Naive thymus-derived CD4-positive, alpha-beta T cell (primary cell): ENCODE measurements around the gene ZFAND3. TPM values are rescaled to one million over a fixed set of nuclear protein-coding genes. Genes with fewer than 3 reads are reported as not detected.

ENCODE experiments used
- ATAC-seq: fragments of 150-1000 bp; cut with Tn5 transposase; 2 replicates; pipeline ENCODE4 v1.10.0; 2021; ENCODE audit warnings: mild to moderate bottlenecking, moderate library complexity
- CTCF ChIA-PET: fragments of 350-600 bp; sonication (Branson Sonifier 250); formaldehyde crosslinking; loops from one replicate; lab custom pipeline; 2021; ENCODE audit warnings: antibody characterized with exemption; lab: Charles Lee
- POLR2A ChIA-PET: fragments of 350-600 bp; sonication (Branson Sonifier 250); formaldehyde crosslinking; loops from one replicate; lab custom pipeline; 2021; ENCODE audit warnings: antibody characterized with exemption, inconsistent platforms; lab: Charles Lee
- DNase-seq, 9 donors: peaks; one replicate each; pipeline versions ENCODE4 v3.0.0 to v3.0.0-alpha.2; 2020 to 2022; ENCODE audit warnings: mixed read lengths in 1 of 9
- H3K27ac ChIP-seq: one replicate; pipeline ENCODE4 v1.7.0; 2013; ENCODE audit warnings: mild to moderate bottlenecking, low read depth, low read length, moderate library complexity
- H3K27me3 ChIP-seq, 2 donors: one replicate each; pipeline ENCODE4 v1.7.0; 2013; ENCODE audit warnings: low read length in 2 of 2, mild to moderate bottlenecking in 2 of 2, moderate library complexity in 2 of 2; ENCODE audit not compliant: control insufficient read depth in 2 of 2, insufficient read depth in 2 of 2
- H3K36me3 ChIP-seq, 3 experiments: 1 replicate in 2 of 3; 2 replicates in 1 of 3; pipeline ENCODE4 v1.7.0; 2013; ENCODE audit warnings: low read length in 3 of 3, mild to moderate bottlenecking in 3 of 3, moderate library complexity in 1 of 3; ENCODE audit not compliant: insufficient read depth in 3 of 3, control insufficient read depth in 2 of 3
- H3K4me1 ChIP-seq, 2 donors: one replicate each; pipeline ENCODE4 v1.7.0; 2013; ENCODE audit warnings: low read length in 2 of 2, mild to moderate bottlenecking in 2 of 2, moderate library complexity in 1 of 2; ENCODE audit not compliant: control insufficient read depth in 2 of 2, insufficient read depth in 2 of 2
- H3K4me3 ChIP-seq: 2 replicates; pipeline ENCODE4 v1.7.0; 2013; ENCODE audit warnings: mild to moderate bottlenecking, low read length
- H3K9me3 ChIP-seq, 3 experiments: 1 replicate in 2 of 3; 2 replicates in 1 of 3; pipeline ENCODE4 v1.7.0; 2013; ENCODE audit warnings: low read length in 3 of 3; ENCODE audit not compliant: control insufficient read depth in 2 of 3
- H3K27ac Mint-ChIP-seq, 9 donors: one replicate each; pipeline ENCODE4 v1.8.0; 2020 to 2022; ENCODE audit warnings: mixed read lengths in 9 of 9, mild to moderate bottlenecking in 8 of 9, moderate library complexity in 5 of 9, inconsistent platforms in 2 of 9
- H3K27me3 Mint-ChIP-seq, 5 donors: one replicate each; pipeline ENCODE4 v1.8.0; 2021 to 2022; ENCODE audit warnings: mixed read lengths in 5 of 5, mild to moderate bottlenecking in 1 of 5
- H3K36me3 Mint-ChIP-seq, 5 donors: one replicate each; pipeline ENCODE4 v1.8.0; 2020 to 2022; ENCODE audit warnings: mixed read lengths in 5 of 5, mild to moderate bottlenecking in 3 of 5, inconsistent platforms in 1 of 5
- H3K4me1 Mint-ChIP-seq, 7 donors: one replicate each; pipeline ENCODE4 v1.8.0; 2020 to 2022; ENCODE audit warnings: mixed read lengths in 7 of 7, mild to moderate bottlenecking in 3 of 7, inconsistent platforms in 1 of 7
- H3K4me3 Mint-ChIP-seq, 10 donors: one replicate each; pipeline ENCODE4 v1.8.0; 2020 to 2022; ENCODE audit warnings: mild to moderate bottlenecking in 10 of 10, mixed read lengths in 10 of 10, moderate library complexity in 6 of 10, inconsistent platforms in 2 of 10
- H3K9me3 Mint-ChIP-seq, 11 donors: one replicate each; pipeline ENCODE4 v1.8.0; 2020 to 2022; ENCODE audit warnings: mixed read lengths in 11 of 11, mild to moderate bottlenecking in 4 of 11, inconsistent platforms in 1 of 11, moderate library complexity in 1 of 11
- intact Hi-C, 2 donors: fragments of 100-400 bp; cut with micrococcal nuclease; formaldehyde crosslinking; loops; one replicate each; pipeline ENCODE4 v1.15.1; 2023
- polyA plus RNA-seq, 2 donors: library from polyadenylated mRNA; unstranded; fragments of 300-500 nt; fragmentation: Illumina TruSeq; gene quantifications; one replicate each; pipeline ENCODE4 v1.2.3, GENCODE V29; 2021
- total RNA-seq, 6 experiments: library from RNA in 5 of 6; stranded (reverse) in 5 of 6; gene quantifications; 1 replicate in 5 of 6; 2 replicates in 1 of 6; pipeline ENCODE4 v1.2.3 and lab custom pipeline; 2021 to 2026

ZFAND3 gene
- total and polyA plus RNA-seq, 7 experiments from 2014 or later: 3.5 to 55.0 (median 37.1) TPM

- ATAC-seq: no peak
- Mint-ChIP-seq H3K4me3 (no peak overlapping the region), H3K36me3 (peaks cover 0 to 31% (median 21%) of the 10 kb centered on the region in 5 donors), H3K9me3 (peaks cover 0 to 9% (median 1%) of the 10 kb centered on the region in 11 donors), H3K27ac (peak overlapping the region in 2 of 9 donors; percentile 49 to 69), H3K27me3 (no peaks in the 10 kb centered on the region), H3K4me1 (peaks cover 0 to 14% (median 0%) of the 10 kb centered on the region in 7 donors)
- no peak for DNase-seq
- ChIA-PET POLR2A (no interaction called here), CTCF (no interaction called here)
- no peak overlapping the region for H3K27ac ChIP-seq
- no peaks in the 10 kb centered on the region for H3K4me1 ChIP-seq
- peaks cover 0 to 26% (median 0%) of the 10 kb centered on the region in 3 experiments for H3K36me3 ChIP-seq
- no peak overlapping the region for H3K4me3 ChIP-seq
- no peaks in the 10 kb centered on the region for H3K9me3 ChIP-seq
- intact Hi-C loops: no loop called here
- H3K27me3 ChIP-seq: no peaks in the 10 kb centered on the region
Measured at GRCh38 chr6:38154731-38155130, 335.2 kb downstream of the ZFAND3 start.

- intact Hi-C loops: no loop called here
- Mint-ChIP-seq H3K4me1 (peaks cover 0 to 14% (median 0%) of the 10 kb centered on the region in 7 donors), H3K27me3 (no peaks in the 10 kb centered on the region), H3K9me3 (peaks cover 0 to 9% (median 1%) of the 10 kb centered on the region in 11 donors), H3K36me3 (peaks cover 0 to 36% (median 25%) of the 10 kb centered on the region in 5 donors), H3K27ac (peak overlapping the region in 5 of 9 donors; percentile 17 to 76 (median 49)), H3K4me3 (no peak overlapping the region)
- H3K4me1 ChIP-seq: no peaks in the 10 kb centered on the region
- H3K4me3 ChIP-seq: no peak overlapping the region
- ChIA-PET CTCF (no interaction called here), POLR2A (no interaction called here)
- no peak overlapping the region for H3K27ac ChIP-seq
- no peaks in the 10 kb centered on the region for H3K27me3 ChIP-seq
- ATAC-seq: peak; percentile 78
- no peaks in the 10 kb centered on the region for H3K9me3 ChIP-seq
- no peak for DNase-seq
- peaks cover 0 to 26% (median 0%) of the 10 kb centered on the region in 3 experiments for H3K36me3 ChIP-seq
Measured at GRCh38 chr6:38155144-38155543, 335.6 kb downstream of the ZFAND3 start.

- H3K4me3 ChIP-seq: no peak overlapping the region
- intact Hi-C loops: no loop called here
- ATAC-seq (no peak), DNase-seq (no peak)
- Mint-ChIP-seq H3K36me3 (peaks cover 0 to 38% (median 28%) of the 10 kb centered on the region in 5 donors), H3K9me3 (peaks cover 0 to 9% (median 2%) of the 10 kb centered on the region in 11 donors), H3K4me3 (no peak overlapping the region), H3K27me3 (no peaks in the 10 kb centered on the region), H3K4me1 (peaks cover 0 to 10% (median 0%) of the 10 kb centered on the region in 7 donors), H3K27ac (peak overlapping the region in 3 of 9 donors; percentile 6 to 49 (median 17))
- H3K4me1 ChIP-seq: no peaks in the 10 kb centered on the region
- no peak overlapping the region for H3K27ac ChIP-seq
- H3K36me3 ChIP-seq: peaks cover 0 to 26% (median 0%) of the 10 kb centered on the region in 3 experiments
- H3K9me3 ChIP-seq: no peaks in the 10 kb centered on the region
- no peaks in the 10 kb centered on the region for H3K27me3 ChIP-seq
- POLR2A ChIA-PET: no interaction called here
- CTCF ChIA-PET: no interaction called here
Measured at GRCh38 chr6:38155621-38156204, 336.2 kb downstream of the ZFAND3 start.

GRCh38 chr6:38156818-38157565, 337.5 kb downstream of the ZFAND3 start:
- H3K9me3 ChIP-seq: no peaks in the 10 kb centered on the region
- Mint-ChIP-seq H3K36me3 (peaks cover 0 to 42% (median 28%) of the 10 kb centered on the region in 5 donors), H3K4me1 (peaks cover 0 to 8% (median 2%) of the 10 kb centered on the region in 7 donors), H3K4me3 (no peak overlapping the region), H3K27ac (peak overlapping the region in 2 of 9 donors; percentile 43 to 76), H3K27me3 (no peaks in the 10 kb centered on the region), H3K9me3 (peaks cover 0 to 9% (median 2%) of the 10 kb centered on the region in 11 donors)
- intact Hi-C loops: no loop called here
- CTCF ChIA-PET: no interaction called here
- no peaks in the 10 kb centered on the region for H3K4me1 ChIP-seq
- POLR2A ChIA-PET: no interaction called here
- no peak overlapping the region for H3K4me3 ChIP-seq
- H3K36me3 ChIP-seq: peaks cover 0 to 15% (median 0%) of the 10 kb centered on the region in 3 experiments
- H3K27me3 ChIP-seq: no peaks in the 10 kb centered on the region
- ATAC-seq (no peak), DNase-seq (no peak)
- no peak overlapping the region for H3K27ac ChIP-seq

- ATAC-seq (no peak), DNase-seq (no peak)
- no peak overlapping the region for H3K4me3 Mint-ChIP-seq
- Histone ChIP-seq H3K27me3 (no peaks in the 10 kb centered on the region), H3K27ac (no peak overlapping the region), H3K4me3 (no peak overlapping the region), H3K36me3 (peaks cover 0 to 8% (median 0%) of the 10 kb centered on the region in 3 experiments), H3K9me3 (no peaks in the 10 kb centered on the region), H3K4me1 (no peaks in the 10 kb centered on the region)
- H3K4me1 Mint-ChIP-seq: peaks cover 0 to 8% (median 2%) of the 10 kb centered on the region in 7 donors
- H3K27me3 Mint-ChIP-seq: no peaks in the 10 kb centered on the region
- peak overlapping the region in 3 of 9 donors; percentile 12 to 76 (median 14) for H3K27ac Mint-ChIP-seq
- intact Hi-C loops: no loop called here
- H3K9me3 Mint-ChIP-seq: peaks cover 0 to 9% (median 2%) of the 10 kb centered on the region in 11 donors
- ChIA-PET POLR2A (no interaction called here), CTCF (no interaction called here)
- peaks cover 0 to 38% (median 28%) of the 10 kb centered on the region in 5 donors for H3K36me3 Mint-ChIP-seq
Measured at GRCh38 chr6:38157905-38158304, 338.4 kb downstream of the ZFAND3 start.

DNA sequence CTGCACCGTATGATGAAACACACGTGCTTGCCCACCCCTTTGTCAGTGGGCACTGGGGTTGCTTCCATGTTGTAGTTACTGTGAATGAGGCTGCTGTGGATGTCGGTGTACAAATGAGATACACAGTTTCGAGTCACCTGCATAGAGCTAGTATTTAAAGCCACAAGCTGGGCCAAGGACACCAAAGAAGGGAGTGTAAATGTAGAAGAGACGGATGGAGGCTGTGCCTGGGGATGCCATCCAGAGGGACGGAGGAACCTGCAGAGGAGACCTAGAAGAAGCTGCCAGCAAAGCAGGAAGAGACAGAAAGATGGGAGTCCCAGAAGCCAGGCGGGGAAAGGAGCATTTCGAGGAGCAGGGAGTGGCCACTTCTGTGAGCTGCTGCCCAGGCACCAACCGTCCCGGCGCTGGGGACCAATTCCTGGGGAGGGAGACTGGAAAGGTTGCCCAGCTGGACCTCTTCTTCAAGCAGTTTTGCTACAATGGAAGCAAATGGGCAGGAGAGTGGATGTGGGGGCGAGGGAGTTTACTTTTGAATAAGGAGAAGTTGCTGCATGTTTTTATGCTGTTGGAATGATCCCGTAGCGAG, 339.3 kb downstream of the ZFAND3 start:
- no peaks in the 10 kb centered on the region for H3K4me1 ChIP-seq
- Mint-ChIP-seq H3K4me3 (no peak overlapping the region), H3K36me3 (peaks cover 0 to 38% (median 28%) of the 10 kb centered on the region in 5 donors), H3K27ac (peak overlapping the region in 1 of 9 donors; percentile 11), H3K4me1 (peaks cover 0 to 8% (median 2%) of the 10 kb centered on the region in 7 donors), H3K27me3 (no peaks in the 10 kb centered on the region), H3K9me3 (peaks cover 0 to 9% (median 2%) of the 10 kb centered on the region in 11 donors)
- ATAC-seq: no peak
- no peaks in the 10 kb centered on the region for H3K9me3 ChIP-seq
- no peaks in the 10 kb centered on the region for H3K36me3 ChIP-seq
- H3K27me3 ChIP-seq: no peaks in the 10 kb centered on the region
- intact Hi-C loops: no loop called here
- H3K4me3 ChIP-seq: no peak overlapping the region
- no peak overlapping the region for H3K27ac ChIP-seq
- ChIA-PET POLR2A (no interaction called here), CTCF (no interaction called here)
- no peak for DNase-seq
